GM19023 (cell line): ENCODE results near the gene GORASP1.

Experiments used
- ATAC-seq: cut with Tn5 transposase; IDR thresholded peaks from one replicate; pipeline ENCODE4 v1.9.1; 2021; ENCODE audit warnings: mild to moderate bottlenecking, moderate library complexity; ENCODE audit not compliant: unreplicated experiment

GORASP1 gene

DNA sequence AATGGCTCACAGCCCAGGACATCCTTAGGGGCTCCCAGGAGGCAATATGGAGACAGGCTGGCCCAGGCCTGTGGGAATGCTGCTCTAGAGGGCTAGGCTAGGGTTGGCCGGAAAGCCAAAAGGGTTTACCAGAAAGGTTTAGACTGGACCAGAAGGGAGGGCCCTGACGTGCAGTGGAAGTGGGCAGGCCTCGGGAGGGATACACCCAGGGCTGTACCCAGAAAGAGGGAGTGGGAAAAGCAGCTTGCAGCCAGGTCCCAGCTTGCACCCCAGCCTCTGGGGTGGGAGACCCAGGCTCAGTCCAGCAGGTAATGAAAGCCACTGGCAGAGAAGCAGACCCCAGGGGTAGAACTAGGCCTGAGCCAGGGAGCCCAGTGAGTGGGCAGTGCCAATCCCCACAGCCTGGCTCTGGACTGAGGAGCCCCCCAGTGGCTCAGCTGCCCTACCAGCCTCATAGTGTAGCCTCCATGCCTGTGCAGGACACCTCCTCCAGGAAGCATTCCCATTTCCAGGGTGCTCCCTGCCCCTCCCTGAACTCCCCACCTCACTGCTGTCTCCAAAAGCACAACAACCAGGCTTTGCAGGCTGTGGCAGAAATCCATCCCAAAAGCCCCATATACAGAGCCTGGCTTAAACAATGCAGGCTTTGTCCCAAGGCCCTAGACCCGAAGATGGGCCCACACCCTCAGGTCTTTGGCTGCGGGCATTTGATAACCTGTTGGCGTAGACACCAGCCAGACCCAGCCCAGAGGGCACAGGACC, 3.5 kb downstream of the GORASP1 start:
- ATAC-seq = no peak

GRCh38 chr3:39103324-39103693, 4.1 kb downstream of the GORASP1 start:
- no peak for ATAC-seq

DNA sequence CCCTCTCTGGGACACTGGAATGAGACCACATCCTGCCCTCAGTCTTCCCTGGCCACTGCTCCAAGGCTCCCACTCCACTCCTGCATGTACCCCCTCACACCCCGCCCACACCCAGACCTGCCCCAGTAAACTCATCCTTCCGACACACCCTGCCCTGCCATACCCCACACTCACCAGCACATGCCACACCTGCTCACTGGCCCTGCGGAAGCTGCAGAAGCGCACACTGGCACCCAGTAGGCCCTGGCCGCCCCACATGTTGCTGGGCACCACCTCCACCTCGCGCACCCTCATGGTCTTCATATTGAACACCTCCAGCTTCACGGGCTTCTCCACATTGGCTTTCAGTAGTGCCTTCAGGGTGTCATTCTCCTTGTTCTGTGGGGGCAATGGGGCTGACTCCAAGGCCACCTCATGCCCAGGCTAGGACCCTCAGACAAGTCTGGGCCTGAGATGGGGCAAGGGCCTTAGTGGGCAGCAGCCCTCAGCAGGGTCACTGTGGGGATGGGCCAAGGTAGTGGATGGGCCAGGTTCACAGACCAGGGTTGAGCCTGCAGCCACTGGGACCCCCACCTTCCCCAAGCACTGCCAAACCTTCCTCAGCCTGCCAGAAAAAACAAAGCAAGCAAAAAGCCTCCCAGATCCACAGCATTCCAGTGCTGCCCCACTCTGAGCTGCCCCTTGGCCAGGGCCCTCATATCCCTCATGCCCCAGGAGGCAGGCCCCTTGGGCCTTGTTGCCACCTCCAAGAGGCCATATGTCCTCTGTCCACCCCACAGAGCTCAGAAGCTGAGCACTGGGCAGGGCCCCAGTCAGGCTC, 4.7 kb downstream of the GORASP1 start:
- ATAC-seq = no peak

DNA sequence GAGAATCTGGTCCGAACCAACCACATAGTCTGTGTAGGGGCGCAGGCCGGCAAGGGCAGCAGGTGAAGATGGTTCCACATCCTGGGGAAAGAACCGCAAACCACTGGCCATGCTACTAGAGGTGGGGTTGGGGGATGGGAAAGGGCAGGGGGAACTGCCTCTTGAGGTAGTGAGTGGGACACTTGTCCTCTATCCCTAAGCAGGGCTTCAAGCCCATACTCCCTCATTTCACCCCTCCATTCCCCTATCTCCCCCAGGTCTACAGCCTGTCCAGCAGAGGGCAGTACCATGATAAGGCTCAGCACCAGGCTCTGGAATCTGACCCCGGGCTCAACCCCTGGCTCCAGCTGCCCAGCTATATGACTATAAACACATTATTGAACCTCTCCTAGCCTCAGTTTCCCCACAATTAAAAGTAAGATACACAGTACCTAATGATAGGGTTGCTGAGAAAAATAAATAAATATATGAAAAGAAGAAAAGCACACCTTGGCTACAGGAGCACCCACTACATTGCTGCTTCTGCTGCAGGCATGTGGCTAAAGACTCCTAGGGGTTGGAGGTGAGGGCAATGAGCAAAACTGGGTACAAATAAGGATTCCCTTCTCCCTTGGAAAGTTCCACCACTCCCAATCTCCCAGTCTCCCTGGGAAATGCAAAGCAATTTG, 6.3 kb downstream of the GORASP1 start:
- ATAC-seq = peak; percentile 51

DNA sequence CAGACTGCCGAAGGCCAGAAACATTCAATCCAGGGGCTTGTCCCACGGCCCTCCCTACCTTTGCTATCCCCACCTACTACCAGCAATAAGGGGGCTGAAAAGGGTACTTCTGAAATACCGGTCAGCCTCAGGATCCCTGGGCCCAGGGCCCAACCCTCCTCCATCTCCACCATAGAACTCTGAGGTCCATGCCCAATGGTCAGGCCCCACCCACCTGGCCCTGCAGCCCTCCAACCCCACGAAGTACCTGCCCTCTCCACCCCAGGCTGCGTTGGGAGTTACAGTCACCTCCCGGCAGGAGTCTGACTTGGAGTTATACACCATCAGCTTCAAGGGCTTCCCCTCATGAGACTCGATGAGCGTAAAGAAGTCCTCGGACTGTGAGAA, 6.9 kb downstream of the GORASP1 start:
- ATAC-seq = no peak

DNA sequence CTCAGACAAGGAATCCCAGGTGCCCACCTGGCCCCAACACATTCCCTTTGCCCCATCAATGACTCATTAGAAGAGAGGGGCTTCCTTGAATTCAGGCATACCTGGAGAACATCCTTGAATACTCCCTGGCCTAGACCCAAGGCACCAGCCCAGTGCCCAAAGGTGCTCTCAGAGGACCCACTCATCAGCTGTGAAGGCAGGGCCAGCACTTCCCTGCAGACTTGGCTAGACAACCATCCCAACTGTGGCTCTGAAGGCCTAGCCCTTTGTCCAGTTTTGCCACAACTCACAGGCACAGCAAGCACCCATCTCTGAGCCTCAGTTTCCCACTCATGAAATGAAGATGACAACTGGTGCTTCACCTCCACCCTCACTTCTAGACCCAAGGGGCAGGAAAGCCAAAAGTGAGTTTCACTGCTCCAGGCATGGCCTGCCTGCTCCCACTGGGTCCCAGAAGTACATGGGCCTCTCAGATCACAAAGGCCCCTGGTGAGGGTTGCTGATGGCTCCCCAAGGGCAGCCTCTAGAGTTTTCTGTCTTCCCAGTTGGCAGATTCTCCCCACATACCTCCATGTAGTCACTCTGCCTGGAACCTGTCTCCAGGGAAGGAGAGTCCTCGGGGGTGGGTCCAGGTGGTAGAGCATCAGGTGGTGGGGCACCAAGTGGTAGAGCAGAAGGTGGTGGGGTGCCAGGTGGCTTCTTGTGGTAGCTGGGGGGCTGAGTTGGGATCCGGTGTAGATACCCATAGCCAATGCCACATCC, 7.5 kb downstream of the GORASP1 start:
- ATAC-seq = no peak

DNA sequence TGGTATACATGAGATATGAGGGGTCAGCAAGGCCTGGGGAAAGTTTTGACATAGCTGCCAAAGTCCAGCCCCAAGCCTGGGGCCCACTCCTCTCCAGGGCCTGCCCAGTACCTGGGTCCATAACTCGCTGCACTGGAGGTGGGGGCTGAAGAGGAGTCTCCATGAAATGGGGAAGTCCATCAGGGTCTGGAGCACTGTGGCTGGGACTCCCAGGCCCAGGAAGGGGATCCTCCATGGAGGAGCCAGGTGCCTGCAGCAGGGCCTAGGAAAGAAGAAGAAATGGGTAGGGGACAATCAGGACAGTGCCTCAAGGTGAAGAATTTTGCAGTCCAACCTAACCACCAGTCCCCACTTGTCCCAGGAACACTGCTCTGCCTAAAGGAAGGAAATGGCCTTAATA, 8.2 kb downstream of the GORASP1 start:
- no peak for ATAC-seq

DNA sequence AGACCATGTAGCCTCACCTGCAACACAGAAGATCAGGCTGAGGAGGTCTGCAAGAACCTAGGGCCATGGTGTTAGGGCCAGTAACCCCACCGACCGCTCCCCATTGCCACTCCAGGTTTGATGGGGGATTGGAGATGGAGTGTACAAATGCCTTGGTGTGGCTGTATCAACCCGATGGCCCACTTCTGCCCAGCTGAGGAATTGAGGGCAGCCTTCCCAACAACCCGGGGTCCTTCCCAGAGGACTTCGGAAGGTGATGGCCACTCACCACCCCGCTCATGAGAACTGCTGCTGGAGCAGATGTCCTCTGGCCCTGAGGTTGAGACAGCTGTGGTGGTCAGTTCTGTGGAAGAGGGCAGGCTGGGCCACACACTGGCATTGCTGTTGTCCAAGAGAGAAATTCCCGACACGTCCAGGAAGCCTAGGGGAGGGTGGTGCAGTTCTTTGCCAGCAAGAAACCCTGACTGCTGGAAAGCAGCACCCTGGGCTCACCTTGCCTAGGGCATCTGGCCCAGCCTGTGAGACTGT, 8.9 kb downstream of the GORASP1 start:
- ATAC-seq = no peak

GRCh38 chr3:39097716-39098472, 9.5 kb downstream of the GORASP1 start:
- ATAC-seq = no peak

DNA sequence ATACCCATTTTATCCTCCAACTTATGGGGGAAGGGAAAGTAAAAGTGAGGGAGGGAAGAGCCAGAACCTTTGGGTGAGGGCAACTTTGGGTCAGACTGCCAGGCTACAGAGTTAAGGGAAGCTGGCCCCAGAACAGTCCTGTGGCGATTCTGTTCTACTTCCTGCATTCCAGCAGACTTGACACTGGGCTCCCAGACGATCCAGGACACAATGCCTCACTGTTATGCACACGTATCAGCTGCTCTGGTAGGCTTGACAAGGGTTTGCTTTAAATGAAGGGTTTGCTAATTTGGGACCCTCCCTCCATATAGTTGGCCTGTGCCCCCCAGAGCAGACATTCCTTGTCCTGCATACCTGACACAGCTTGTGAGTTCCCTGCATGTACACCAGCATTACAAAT, 10.7 kb downstream of the GORASP1 start:
- ATAC-seq = no peak

DNA sequence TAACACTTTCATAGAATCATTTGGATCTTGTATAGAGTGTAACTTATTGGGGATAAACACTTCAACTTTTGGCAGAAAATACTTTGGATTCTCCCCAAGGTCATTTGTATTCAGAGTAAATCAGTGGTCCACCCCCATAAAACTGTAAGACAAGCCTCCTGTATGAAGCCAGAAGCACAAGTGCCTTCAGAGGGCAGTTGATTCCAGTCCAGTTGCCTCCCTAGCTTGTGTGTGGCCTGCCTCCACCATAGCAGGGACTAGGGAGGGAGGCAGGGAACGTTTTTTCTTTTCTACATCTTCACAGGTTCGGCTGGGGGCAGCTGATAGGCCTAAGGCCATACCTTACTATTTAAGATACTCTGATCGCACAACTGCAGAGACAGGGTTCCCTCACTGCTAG, 11.6 kb downstream of the GORASP1 start:
- ATAC-seq = no peak

GRCh38 chr3:39094851-39095677, 12.4 kb downstream of the GORASP1 start:
- no peak for ATAC-seq

- no peak for ATAC-seq
Measured at GRCh38 chr3:39090922-39091321, 16.5 kb downstream of the GORASP1 start.

GRCh38 chr3:39088889-39089288, 18.5 kb downstream of the GORASP1 start:
- no peak for ATAC-seq

DNA sequence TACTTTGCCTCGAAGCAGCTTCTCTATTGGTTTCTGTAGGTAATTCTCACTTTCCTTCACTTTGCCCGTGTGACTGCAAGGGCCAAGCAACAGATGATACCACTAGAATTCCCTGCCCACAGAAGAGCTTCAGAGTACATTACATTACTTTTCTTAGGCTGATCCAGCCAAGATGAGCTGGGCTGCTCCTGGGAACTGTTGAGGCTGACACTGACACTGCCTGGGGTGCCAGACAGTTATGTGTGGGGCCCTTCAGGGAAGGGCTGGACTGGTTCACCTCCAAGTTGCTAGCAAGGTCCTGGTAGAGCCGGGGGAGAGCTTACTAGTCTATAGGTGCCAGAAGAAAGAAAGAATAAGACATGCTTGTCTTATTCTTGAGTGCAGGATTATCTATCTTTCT, 19.0 kb downstream of the GORASP1 start:
- ATAC-seq = no peak

GRCh38 chr3:39086144-39086543, 21.3 kb downstream of the GORASP1 start:
- no peak for ATAC-seq

GRCh38 chr3:39082666-39083313, 24.6 kb downstream of the GORASP1 start:
- ATAC-seq = no peak

DNA sequence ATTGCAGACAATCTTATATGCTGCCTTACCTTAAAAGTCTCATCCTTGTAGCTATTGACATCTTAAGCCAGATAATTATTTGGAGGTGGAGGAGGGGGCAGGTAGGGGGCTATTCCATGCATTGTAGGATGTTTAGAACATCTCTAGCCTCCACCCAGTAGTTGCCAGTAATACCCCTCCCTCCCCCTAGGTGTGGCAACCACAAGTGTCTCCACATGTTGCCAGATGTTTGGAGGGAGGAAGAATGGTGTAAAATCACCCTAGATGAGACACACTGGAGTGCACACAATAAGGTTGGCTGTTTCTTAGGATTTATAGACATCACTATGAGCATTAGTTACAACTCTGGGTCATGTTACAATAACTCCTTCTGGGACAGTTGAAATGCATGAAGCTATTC, 27.4 kb downstream of the GORASP1 start:
- no peak for ATAC-seq

DNA sequence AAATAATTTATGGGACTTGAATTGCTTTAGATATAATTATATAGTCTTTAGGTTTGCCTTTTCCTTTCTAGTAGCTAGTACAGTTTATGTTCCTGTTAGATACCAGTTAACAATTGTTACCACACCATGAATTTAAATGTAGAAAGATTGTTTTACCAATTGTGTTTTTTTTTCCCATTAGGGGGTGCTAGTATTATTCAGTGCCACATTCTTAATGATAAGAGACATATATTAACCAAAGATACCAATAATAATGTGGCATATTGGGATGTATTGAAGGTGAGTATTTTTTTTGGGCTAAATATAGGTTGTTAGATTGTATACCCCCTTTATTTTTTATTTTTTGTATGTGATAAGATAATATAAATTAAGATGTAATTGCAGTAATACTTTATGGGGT, 27.9 kb downstream of the GORASP1 start:
- no peak for ATAC-seq
